ENCODE data around the gene DCLK3. TPM values are rescaled to one million over a fixed set of nuclear protein-coding genes. Genes with fewer than 3 reads are reported as not detected.

The DCLK3 gene
- total RNA-seq, 1 donor, result not detected

DNA sequence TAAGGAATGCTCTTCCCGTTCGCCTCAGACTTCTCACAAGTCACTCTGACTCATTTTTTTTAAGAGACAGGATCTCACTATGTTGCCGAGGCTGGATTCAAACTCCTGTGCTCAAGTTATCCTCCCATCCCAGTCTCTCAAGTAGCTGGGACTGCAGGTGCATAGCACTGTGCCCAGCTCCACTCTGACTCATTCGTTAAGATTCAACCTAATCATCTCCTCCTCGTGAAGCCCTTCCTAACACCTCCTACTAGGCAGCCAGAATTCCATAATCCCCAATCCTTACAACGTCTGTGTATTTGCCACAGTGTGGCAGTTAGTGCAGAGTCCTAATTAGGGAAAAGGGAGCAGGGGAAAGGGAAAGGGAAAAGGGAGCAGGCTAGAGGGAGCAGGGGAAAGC lies 26.4 kb upstream of the DCLK3 start:
- no peak overlapping the region for H3K4me3 ChIP-seq (ENCODE audit: low read depth, low read length)
- TF ChIP-seq CTCF (IDR thresholded peaks at IDR 0.05; ENCODE audit: insufficient read depth, low read depth, low read length), result no peak
- no peak for DNase-seq (ENCODE audit: low read depth)

DNA sequence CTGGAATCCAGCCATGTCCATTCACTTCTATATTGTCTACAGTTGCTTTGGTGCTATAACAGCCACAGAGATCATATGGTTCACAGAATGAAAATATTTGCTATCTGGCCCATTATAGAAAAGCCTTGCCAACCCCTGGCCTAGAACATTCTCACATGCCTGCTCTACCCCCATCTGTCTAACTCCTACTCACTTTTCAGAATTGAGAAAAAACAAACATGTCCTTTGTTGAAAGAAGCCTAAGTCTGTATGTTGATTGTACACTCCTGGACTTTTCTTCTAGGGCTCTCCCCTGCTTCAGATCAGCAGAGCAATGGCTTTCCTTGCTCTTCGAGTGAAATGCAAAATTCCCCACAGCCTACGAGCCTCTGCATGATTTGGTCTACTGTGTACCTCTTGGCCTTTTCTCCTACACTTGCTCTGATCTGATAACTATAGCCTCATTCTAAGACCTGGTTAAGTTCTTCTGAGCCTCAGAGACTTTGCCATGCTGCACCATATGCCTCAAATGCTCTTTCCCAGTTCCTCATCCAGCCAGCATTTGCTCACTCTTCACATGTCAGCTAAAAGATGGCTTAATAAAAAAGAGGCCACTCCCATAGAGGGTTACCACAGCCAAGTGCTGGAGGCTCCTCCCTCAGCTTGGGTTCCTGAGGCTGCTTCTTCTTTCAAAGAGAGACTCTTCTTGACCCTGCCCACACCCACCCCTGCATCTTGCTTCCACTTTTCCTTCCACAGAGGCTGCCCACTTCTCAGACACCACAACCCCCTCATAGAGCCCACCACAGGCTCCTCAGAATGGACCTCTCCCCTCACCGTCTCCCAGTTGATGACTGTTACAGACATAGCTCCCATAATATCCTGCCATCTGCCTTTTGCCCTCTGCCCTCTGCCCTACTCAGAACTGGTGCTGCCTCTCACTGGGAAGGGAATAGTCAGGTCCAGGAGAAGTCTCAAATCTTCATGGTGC lies 22.9 kb upstream of the DCLK3 start:
- DNase-seq (ENCODE audit: low read depth), result no peak
- no peak for TF ChIP-seq CTCF (IDR thresholded peaks at IDR 0.05; ENCODE audit: insufficient read depth, low read depth, low read length)
- no peak overlapping the region for H3K4me3 ChIP-seq (ENCODE audit: low read depth, low read length)

DNA sequence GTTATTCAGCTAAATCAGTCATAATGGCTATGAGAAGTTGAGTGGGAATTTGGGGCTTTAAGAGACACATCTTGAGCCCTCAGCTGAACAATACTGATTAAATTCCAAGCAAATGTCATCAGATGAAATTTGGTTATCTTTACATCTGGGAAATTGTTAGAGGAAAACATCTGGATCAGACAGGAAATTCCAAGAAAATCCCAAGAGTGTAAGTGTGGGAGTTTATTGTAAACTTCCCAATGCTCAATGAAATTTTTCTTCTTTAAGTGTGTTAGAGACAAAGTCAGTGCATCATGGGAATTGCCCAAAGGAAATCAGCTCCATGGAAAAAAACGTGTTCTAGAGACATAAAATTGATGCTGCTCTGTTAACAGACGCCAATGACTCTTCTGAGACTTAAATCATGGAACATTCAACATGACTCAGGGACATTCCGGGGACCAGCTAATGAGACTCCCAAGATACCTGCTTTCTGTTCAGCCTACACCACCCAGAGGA lies 19.8 kb upstream of the DCLK3 start:
- TF ChIP-seq CTCF (IDR thresholded peaks at IDR 0.05; ENCODE audit: insufficient read depth, low read depth, low read length), result no peak
- no peak for DNase-seq (ENCODE audit: low read depth)
- no peak overlapping the region for H3K4me3 ChIP-seq (ENCODE audit: low read depth, low read length)

- no peak for DNase-seq (ENCODE audit: low read depth)
- H3K4me3 ChIP-seq (ENCODE audit: low read depth, low read length), result no peak overlapping the region
- no peak for TF ChIP-seq CTCF (IDR thresholded peaks at IDR 0.05; ENCODE audit: insufficient read depth, low read depth, low read length)
Measured at GRCh38 chr3:36777424-36778218, 13.3 kb upstream of the DCLK3 start.

- TF ChIP-seq CTCF (IDR thresholded peaks at IDR 0.05; ENCODE audit: insufficient read depth, low read depth, low read length), result no peak
- no peak overlapping the region for H3K4me3 ChIP-seq (ENCODE audit: low read depth, low read length)
- DNase-seq (ENCODE audit: low read depth), result no peak
Measured at GRCh38 chr3:36776436-36776835, 12.1 kb upstream of the DCLK3 start.

- no peak overlapping the region for H3K4me3 ChIP-seq (ENCODE audit: low read depth, low read length)
- peak; percentile 48 for DNase-seq (ENCODE audit: low read depth)
- TF ChIP-seq CTCF (IDR thresholded peaks at IDR 0.05; ENCODE audit: insufficient read depth, low read depth, low read length), result no peak
Measured at GRCh38 chr3:36774052-36774451, 9.7 kb upstream of the DCLK3 start.

Measured in fibroblast of villous mesenchyme (primary cell).